Measurements from ENCODE around the gene ZFPM1.

The ZFPM1 gene

DNA sequence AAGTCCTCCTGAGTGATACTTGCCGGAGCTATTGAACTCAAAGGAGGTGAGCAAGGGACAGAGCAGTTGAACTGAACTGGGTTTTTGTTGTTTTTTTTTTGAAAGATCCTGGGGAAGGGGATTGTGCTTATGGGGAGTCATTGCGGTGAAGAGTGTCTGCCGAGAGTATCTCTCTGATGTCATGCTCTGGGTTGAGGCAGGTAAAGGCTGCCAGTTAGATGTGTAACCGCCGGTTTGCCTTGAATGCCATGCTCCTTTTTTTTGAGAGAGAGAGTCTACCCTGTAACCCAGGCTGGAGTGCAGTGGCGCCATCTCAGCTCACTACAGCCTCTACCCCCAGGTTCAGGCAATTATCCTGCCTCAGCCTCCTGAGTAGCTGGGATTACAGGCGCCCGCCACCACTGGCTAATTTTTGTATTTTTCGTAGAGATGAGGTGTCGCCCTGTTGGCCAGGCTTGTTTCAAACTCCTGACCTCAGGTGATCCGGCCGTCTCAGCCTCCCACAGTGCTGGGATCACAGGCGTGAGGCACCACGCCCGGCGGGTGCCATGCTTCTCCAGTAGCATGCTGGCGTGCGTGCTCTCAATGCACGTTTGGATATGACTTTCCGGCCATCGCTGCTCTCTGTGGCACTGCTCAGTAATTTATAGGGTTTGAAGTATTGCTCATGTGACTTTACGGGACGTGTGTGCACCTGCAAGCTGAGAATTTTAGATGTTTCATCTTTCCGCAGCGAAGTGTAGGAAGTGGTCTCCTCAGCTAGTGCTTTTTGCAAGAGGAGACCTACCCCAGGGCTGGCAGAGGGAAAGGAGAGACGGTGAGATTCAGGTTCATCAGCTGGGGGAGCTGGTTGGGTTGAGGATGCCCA is 125.6 kb downstream of the ZFPM1 start:
- no peak for DNase-seq

DNA sequence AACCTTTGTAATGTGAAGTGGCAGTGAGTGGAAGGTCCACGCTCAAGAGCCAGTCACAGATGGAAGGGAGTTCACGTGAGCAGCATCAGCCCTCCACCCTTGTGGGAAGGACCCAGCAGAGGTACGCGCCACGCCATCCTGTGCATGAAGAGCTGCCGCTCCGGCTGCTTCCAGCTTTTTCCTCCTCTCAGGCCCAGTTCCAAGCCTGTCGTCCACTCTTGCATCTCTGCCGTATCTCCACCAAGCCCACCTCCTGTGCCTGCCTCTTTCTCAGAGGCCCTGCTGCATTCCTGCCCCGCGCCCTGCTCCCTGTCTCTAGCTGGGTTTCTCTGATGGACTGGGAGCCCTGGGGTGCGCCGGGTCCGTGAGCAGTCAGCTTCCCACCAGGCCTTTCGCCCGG is 127.3 kb downstream of the ZFPM1 start:
- no peak for DNase-seq

DNA sequence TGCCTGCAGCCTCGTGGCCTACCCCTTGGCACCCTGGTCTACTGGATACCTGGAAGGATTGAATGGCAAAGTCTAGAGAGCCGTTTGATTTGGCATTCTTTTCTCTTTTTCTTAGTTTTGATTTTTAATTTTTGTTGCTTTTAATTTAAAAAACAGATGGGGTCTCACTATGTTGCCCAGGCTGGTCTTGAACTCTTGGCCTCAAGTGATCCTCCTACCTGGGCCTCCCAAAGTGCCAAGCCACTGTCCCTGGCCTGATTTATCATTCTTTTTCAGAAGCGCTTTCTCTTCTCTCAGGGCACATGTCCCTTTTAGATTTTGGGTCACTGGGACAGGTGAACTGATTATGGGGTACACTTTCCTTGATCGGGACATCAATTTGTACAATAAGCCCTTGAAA is 128.0 kb downstream of the ZFPM1 start:
- DNase-seq: no peak

DNA sequence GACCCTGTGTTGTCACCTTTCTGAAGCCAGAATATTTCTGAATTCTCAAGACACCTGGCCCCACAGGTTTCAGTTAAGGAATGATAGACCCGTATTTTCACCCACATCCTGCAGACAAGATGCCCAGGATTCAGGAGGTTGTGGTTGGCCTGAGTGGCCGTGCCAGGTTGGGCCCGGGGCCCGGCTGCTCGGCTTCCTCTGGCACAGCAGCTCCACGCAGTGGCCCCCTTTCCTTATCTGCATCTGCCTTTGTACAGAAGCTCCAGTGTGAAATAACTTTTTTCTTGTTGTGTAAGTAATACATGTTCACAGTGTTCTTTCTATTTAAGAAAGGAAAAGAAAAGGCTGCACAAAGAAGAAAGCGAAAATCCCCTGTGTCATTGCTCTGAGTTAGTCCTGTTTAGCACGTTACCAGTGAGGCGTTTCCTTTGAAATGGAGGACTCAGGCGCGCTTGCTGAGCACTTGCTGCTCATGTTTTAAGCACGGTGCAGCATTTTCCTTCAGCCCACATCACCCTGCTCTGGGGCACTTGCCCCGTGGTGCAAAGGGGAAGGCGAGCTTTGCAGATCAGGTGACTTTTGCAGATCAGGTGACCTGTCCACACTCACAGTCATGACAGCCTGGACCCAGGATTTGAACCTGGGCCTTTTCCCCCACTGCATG is 130.0 kb downstream of the ZFPM1 start:
- DNase-seq: no peak

DNA sequence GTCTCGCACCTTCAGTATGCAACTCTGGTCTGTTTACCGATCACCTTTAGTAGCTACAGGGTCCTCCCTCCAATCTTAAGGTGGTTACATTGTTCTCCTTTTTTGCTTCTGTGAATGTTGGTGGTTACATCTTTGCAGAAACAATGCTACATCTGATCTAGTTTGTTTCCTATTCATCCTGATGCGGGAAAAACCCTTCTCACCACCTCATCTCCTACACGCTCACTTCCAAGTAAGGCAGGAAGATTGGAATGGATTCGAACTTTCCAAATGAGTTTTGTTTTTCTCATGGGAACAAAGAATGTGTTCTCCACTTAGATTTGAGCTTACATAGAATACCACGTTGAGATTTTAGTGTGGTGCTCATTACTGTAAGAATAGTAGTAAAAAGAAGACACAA is 131.6 kb downstream of the ZFPM1 start:
- DNase-seq: no peak

DNA sequence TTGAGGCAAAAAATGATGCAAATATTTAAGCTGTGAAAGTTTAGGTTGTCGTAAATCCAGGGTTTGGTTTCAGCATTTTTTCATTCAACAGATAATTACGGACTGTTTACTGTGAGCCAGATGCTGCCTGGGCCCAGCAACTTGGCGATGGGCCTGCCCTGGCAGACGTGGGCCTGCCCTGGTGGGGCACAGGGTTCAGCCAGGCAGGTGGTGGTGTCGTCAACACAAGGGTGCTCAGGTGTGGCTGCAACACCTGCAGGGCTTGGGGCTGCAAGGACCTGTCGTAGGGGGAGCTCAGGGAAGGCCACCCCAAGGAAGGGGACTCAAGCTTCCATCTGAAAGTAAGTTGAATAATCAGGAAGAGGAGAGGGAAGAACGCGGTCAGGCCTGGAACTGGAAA is 132.2 kb downstream of the ZFPM1 start:
- no peak for DNase-seq

DNA sequence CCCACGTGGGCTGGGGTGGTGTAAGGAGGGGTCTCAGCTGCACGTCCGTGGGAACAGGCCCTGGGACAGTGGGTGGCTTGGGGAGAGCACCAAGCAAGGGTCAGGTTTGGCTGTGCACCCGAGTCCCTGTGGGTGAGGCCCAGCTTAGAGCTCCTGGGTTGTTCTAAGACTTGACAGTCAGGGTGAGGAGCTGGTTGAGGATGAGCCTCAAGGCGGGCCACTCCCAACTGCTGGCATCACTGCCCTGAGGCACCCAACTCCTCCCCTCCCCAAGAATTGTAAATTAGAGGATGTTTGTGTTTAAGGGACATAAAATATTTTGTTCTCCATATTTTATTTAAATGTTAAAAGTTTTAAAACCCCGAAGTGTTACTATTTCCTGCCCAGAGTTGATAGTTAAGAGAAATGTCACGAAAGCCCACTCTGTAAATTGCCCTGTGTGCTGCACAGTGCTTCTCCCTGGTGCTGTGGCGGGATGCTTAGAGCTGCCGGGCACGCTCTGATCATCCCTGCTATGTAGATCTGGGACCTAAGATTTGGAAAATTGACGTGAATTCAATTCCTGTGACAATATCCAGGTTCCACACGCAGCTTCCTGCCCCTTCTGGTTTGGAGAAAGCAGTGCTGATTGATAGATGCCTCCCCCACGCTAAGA is 133.0 kb downstream of the ZFPM1 start:
- no peak for DNase-seq

Data from activated CD4-positive, CD25-positive, alpha-beta regulatory T cell (primary cell).